NCI-H1417 (cell line): ENCODE results near the gene SCFD2.
"Not testable (repeated sequence)": the region's sequence is repeated elsewhere in the genome, so short reads cannot be mapped to it uniquely, and the experiment has no call there.

Experiments used
- DNase-seq, 3 experiments: peaks; one replicate each; lab custom pipeline; 2025; lab: John Stamatoyannopoulos, UW

The SCFD2 gene

GRCh38 chr4:53365486-53366300, at the start of gene SCFD2:
TSS of gene SCFD2 (minus strand) at chr4:53366061.
- peak; percentile 96 to 99 (median 98) for DNase-seq

- DNase-seq: not testable (repeated sequence)
Observed at GRCh38 chr4:53409479-53409878, 43.6 kb upstream of the SCFD2 start.

GRCh38 chr4:53380221-53380620, 14.4 kb upstream of the SCFD2 start:
- no peak for DNase-seq

GRCh38 chr4:53378171-53378482, 12.3 kb upstream of the SCFD2 start:
- DNase-seq: no peak

- DNase-seq: peak; percentile 95 to 98 (median 97)
Observed at GRCh38 chr4:53377319-53378170, 11.7 kb upstream of the SCFD2 start, which contains the start of gene FIP1L1. TSS of gene FIP1L1 (plus strand) at chr4:53377641. CDS start at chr4:53377839, 198 bp downstream.

GRCh38 chr4:53376900-53377299, 11.0 kb upstream of the SCFD2 start:
- DNase-seq: no peak

GRCh38 chr4:53374777-53375258, 9.0 kb upstream of the SCFD2 start:
- no peak for DNase-seq

- no peak for DNase-seq
Observed at GRCh38 chr4:53371843-53372521, 6.1 kb upstream of the SCFD2 start.

GRCh38 chr4:53371049-53371448, 5.2 kb upstream of the SCFD2 start:
- no peak for DNase-seq

- no peak for DNase-seq
Observed at GRCh38 chr4:53367721-53368120, 1.9 kb upstream of the SCFD2 start.

- no peak for DNase-seq
Observed at GRCh38 chr4:53366301-53366716, 448 bp upstream of the SCFD2 start.

GRCh38 chr4:53365121-53365485, 758 bp downstream of the SCFD2 start:
- DNase-seq: peak in 2 of 3 experiments; percentile 12 to 51

- DNase-seq: no peak
Observed at GRCh38 chr4:53364624-53365023, 1.2 kb downstream of the SCFD2 start.

- DNase-seq: no peak
Observed at GRCh38 chr4:53362093-53362492, 3.8 kb downstream of the SCFD2 start.

GRCh38 chr4:53361451-53361850, 4.4 kb downstream of the SCFD2 start:
- DNase-seq: no peak

GRCh38 chr4:53355930-53356521, 9.8 kb downstream of the SCFD2 start:
- DNase-seq: no peak

GRCh38 chr4:53354012-53354722, 11.7 kb downstream of the SCFD2 start:
- no peak for DNase-seq

GRCh38 chr4:53349091-53349491, 16.8 kb downstream of the SCFD2 start:
- DNase-seq: no peak

GRCh38 chr4:53348046-53348445, 17.8 kb downstream of the SCFD2 start:
- DNase-seq: no peak

- no peak for DNase-seq
Observed at GRCh38 chr4:53346920-53347852, 18.7 kb downstream of the SCFD2 start.
